RKO (cell line): Measurements from ENCODE around the gene HSP90B1.

Experiments
- DNase-seq: peaks from one replicate; pipeline ENCODE4 v3.0.0-alpha.2; 2016; ENCODE audit warnings: low spot score

The HSP90B1 gene

DNA sequence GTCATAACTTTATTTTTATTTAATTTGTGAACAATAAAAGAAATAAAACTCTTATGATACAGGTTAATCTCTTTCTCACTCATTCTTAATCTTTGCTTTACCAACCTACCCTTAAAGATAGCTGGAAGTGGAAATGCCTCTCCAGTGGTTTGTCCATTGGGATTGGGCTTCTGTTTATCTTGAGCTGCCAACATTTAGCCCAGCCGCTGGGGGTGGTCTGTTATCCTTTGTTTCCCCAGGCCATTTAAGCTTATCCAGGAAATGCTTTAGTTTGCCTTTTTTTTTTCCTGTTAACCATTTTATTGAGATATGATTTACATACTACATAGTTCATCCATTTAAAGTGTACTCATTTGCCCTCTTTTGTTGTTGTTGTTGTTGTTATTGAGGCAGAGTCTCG is 43.7 kb downstream of the HSP90B1 start:
- no peak for DNase-seq

DNA sequence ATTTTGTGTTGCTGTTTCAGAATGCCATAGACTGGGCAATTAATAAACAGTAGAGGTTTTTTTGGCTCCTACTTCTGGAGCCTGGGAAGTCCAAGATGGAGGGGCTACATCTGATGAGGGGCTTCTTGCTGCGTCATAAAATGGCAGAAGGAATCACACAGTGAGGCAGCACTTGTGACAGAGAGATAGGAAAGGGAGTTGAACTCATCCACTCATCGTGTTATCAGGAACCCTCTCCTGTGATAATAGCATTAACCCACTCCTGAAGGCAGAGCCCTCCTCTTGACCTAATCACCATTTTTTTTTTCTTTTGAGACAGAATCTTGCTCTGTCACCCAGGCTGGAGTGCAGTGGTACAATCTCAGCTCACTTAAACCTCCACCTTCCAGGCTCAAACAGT is 45.2 kb downstream of the HSP90B1 start:
- no peak for DNase-seq

DNA sequence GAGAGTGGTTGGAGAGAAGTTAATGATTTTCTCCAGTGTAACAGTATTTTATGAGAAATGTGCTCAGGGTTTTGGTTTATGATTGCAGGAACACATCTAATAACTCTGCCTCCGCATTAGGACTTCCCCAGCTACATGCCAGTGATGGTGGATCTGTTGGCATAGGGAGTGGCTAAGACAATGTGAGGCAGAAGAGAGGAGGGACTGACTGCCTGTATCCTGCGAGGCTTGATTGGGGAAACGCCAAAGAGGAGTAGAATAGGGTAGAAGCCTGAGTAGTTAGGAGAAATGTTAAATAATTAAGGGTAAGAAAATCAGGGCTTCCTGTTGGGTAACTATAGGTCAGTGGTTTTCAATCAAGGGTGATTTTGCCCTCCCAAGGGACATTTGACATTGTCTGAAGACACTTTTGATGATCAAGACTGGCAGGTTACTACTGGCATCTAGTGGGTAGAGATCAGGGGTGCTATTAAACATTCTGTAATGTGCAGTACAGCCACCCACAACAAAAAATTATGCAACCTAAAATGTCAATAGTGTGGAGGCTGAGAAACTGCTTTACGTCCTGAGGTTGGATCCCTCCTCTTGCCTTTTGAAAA is 48.3 kb downstream of the HSP90B1 start:
- no peak for DNase-seq

DNA sequence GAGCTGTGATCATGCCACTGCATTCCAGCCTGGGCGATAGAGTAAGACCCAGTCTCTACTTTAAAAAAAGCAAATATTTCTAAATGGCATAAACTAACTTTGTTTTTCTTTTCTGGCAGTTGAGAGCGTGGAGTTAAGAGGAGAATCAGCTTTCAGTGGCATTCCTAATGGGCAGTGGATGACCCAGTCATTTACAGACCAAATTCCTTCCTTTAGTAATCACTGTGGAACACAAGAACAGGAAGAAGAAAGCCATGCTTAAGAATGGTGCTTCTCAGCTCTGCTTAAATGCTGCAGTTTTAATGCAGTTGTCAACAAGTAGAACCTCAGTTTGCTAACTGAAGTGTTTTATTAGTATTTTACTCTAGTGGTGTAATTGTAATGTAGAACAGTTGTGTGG is 56.6 kb downstream of the HSP90B1 start:
- no peak for DNase-seq

DNA sequence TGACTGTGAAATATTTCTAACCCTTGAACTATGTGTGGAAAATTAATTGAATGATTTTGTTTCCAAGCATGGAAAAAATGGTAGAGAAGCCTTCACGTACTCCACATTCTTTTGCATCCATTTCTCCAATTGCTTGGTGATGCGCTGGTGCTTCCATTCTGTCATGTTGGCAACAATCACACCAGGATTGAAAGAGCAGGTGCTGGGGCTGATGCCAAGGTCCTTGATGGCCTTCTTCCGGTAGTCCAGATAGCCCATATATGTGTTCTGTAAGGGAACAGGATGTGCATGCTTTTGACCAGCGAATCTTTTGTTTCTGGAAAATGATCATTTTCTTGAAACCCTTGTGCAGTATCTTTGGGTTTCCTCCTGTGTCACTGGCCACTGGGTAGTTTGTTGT is 64.0 kb downstream of the HSP90B1 start:
- DNase-seq = no peak

DNA sequence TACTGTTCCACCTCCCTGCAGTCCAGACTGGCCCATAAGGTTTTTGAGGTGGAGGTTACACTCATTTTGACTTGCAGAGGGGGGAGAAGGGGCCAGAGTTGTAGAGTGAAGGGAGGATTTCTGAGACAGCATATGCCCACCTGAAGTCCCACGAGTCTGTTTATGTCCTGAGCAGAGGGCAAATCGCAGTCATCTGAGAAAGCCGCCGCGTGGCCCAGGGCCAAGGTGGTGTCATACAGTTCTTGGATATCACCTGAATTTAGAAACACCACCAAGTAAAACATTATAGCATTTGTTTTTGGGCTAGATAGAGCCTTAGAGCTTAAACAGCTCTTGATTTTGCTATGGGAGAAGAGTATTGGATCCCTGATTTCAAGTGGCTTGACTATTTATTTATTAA is 66.4 kb downstream of the HSP90B1 start:
- DNase-seq = no peak

DNA sequence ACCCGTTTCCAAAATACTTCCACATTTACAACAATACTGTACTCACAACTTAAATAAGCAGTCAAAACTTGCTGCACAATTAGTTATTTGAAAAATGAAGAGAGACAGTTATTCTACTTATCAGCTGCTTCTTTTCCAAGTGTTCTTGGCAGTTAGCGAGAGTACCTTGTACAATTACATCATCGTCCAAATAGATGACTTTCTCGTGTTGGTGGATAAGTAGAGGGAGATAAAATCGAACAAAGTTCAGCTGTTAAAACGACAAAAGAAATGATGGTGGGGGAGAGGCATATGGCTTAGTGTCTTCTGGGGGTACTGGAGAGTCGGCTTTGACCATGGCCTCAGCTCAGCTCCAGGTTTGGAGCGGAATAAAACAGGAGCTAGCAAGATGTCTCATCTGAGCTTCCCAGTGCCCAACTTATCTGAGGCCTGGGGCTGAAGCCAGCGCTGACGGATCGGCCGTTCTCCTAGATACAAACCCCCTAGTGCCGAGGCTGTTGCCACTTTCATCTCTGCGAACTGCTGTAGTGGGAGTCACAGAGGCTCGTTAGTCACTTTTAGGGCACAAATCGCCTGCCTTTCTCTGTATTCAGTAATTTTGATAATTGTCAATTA is 67.2 kb downstream of the HSP90B1 start:
- DNase-seq = no peak
